H1 (cell line): ENCODE results near the gene ZKSCAN1.
A peak's percentile ranks its signal among the peaks of the same experiment; 100 is the strongest.

ENCODE experiments used
- EGR1 ChIP-seq: IDR thresholded peaks from 2 replicates; pipeline ENCODE4 v1.6.1; 2011; ENCODE audit warnings: low read depth, low read length, borderline replicate concordance
- JUN ChIP-seq: IDR thresholded peaks from 2 replicates; pipeline ENCODE4 v1.6.1; 2011; ENCODE audit warnings: low read depth, mild to moderate bottlenecking, improper control_type of control experiment, low read length
- JUND ChIP-seq: IDR thresholded peaks from 2 replicates; pipeline ENCODE4 v1.6.1; 2011; ENCODE audit warnings: mild to moderate bottlenecking, improper control_type of control experiment, low read length
- KDM1A ChIP-seq: fragments of 200-600, 300-600 bp; sonication (generic); IDR thresholded peaks from 2 replicates; pipeline ENCODE4 v1.7.1; 2016; ENCODE audit warnings: mild to moderate bottlenecking, low read length, borderline replicate concordance
- POLR2A ChIP-seq, 2 experiments: IDR thresholded peaks; 1 replicate in 1 of 2; 2 replicates in 1 of 2; pipeline ENCODE4 v1.6.1; 2011; ENCODE audit warnings: low read depth in 2 of 2, low read length in 2 of 2, mild to moderate bottlenecking in 2 of 2; ENCODE audit errors: control extremely low read depth in 1 of 2
- POLR2AphosphoS5 ChIP-seq: IDR thresholded peaks from 2 replicates; pipeline ENCODE4 v1.6.1; 2011; ENCODE audit warnings: low read depth, low read length
- SP1 ChIP-seq: IDR thresholded peaks from 2 replicates; pipeline ENCODE4 v1.6.1; 2011; ENCODE audit warnings: low read depth, low read length
- SRF ChIP-seq: IDR thresholded peaks from 2 replicates; pipeline ENCODE4 v1.6.1; 2011; ENCODE audit warnings: mild to moderate bottlenecking, low read depth, low read length, moderate library complexity
- SUZ12 ChIP-seq: fragments of 200-600 bp; sonication (generic); IDR thresholded peaks from 2 replicates; pipeline ENCODE4 v1.6.1; 2012; ENCODE audit warnings: mild to moderate bottlenecking, inconsistent platforms, low read length, moderate library complexity, mixed read lengths
- TCF12 ChIP-seq: IDR thresholded peaks from 2 replicates; pipeline ENCODE4 v1.6.1; 2011; ENCODE audit warnings: low read depth, mild to moderate bottlenecking, low read length
- TF ChIP-seq, protein P1 (sequence below), 3 experiments: IDR thresholded peaks; 1 replicate in 2 of 3; 2 replicates in 1 of 3; pipeline versions ENCODE4 v1.5.1 to v1.6.1; 2011; ENCODE audit warnings: low read length in 3 of 3, mild to moderate bottlenecking in 3 of 3, inconsistent platforms in 2 of 3, low read depth in 1 of 3, moderate library complexity in 1 of 3; ENCODE audit not compliant: insufficient read depth in 1 of 3; ENCODE audit errors: control extremely low read depth in 1 of 3
- TF ChIP-seq, protein P2 (sequence below): IDR thresholded peaks from 2 replicates; pipeline ENCODE4 v1.6.1; 2011; ENCODE audit warnings: low read length, improper control_type of control experiment

- TF ChIP-seq POLR2A (IDR thresholded peaks at IDR 0.05; ENCODE audit: control extremely low read depth in 1 of 2, low read depth in 2 of 2, low read length in 2 of 2) (peak; percentile 22 to 50), TCF12 (0 out of 2 replicates have a peak, but pooled peaks have one; percentile 9), JUN (no peak), POLR2AphosphoS5 (peak; percentile 32), SUZ12 (no peak), SP1 (no peak), JUND (no peak), KDM1A (peak; percentile 89; the same call in 1 of the 2 replicates), SRF (no peak), EGR1 (no peak)
- TF ChIP-seq, protein P1, sequence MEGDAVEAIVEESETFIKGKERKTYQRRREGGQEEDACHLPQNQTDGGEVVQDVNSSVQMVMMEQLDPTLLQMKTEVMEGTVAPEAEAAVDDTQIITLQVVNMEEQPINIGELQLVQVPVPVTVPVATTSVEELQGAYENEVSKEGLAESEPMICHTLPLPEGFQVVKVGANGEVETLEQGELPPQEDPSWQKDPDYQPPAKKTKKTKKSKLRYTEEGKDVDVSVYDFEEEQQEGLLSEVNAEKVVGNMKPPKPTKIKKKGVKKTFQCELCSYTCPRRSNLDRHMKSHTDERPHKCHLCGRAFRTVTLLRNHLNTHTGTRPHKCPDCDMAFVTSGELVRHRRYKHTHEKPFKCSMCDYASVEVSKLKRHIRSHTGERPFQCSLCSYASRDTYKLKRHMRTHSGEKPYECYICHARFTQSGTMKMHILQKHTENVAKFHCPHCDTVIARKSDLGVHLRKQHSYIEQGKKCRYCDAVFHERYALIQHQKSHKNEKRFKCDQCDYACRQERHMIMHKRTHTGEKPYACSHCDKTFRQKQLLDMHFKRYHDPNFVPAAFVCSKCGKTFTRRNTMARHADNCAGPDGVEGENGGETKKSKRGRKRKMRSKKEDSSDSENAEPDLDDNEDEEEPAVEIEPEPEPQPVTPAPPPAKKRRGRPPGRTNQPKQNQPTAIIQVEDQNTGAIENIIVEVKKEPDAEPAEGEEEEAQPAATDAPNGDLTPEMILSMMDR (IDR thresholded peaks at IDR 0.05; ENCODE audit: control extremely low read depth in 1 of 3, insufficient read depth in 1 of 3, low read depth in 1 of 3, low read length in 3 of 3): no peak
- TF ChIP-seq, protein P2, sequence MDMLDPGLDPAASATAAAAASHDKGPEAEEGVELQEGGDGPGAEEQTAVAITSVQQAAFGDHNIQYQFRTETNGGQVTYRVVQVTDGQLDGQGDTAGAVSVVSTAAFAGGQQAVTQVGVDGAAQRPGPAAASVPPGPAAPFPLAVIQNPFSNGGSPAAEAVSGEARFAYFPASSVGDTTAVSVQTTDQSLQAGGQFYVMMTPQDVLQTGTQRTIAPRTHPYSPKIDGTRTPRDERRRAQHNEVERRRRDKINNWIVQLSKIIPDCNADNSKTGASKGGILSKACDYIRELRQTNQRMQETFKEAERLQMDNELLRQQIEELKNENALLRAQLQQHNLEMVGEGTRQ: no peak
Measured at GRCh38 chr7:100071018-100071723, 55.8 kb downstream of the ZKSCAN1 start.
